Glutamatergic neuron (in vitro differentiated cells): Measurements from ENCODE around the gene HNRNPUL1. TPM values are rescaled to one million over a fixed set of nuclear protein-coding genes. Genes with fewer than 3 reads are reported as not detected.
A peak's percentile ranks its signal among the peaks of the same experiment; 100 is the strongest.

Source experiments
- DNase-seq: peaks from one replicate; pipeline ENCODE4 v3.0.0; 2022
- H3K27ac Mint-ChIP-seq: one replicate; pipeline ENCODE4 v1.8.0; 2020; ENCODE audit warnings: mild to moderate bottlenecking, mixed read lengths, inconsistent platforms; ENCODE audit not compliant: unreplicated experiment
- H3K27me3 Mint-ChIP-seq: one replicate; pipeline ENCODE4 v1.8.0; 2020; ENCODE audit warnings: mild to moderate bottlenecking, moderate library complexity, mixed read lengths, inconsistent platforms; ENCODE audit not compliant: unreplicated experiment
- H3K36me3 Mint-ChIP-seq: one replicate; pipeline ENCODE4 v1.8.0; 2020; ENCODE audit warnings: mild to moderate bottlenecking, mixed read lengths, inconsistent platforms; ENCODE audit not compliant: unreplicated experiment
- H3K4me1 Mint-ChIP-seq: one replicate; pipeline ENCODE4 v1.8.0; 2020; ENCODE audit warnings: mild to moderate bottlenecking, low read depth, mixed read lengths, inconsistent platforms; ENCODE audit not compliant: unreplicated experiment
- H3K4me3 Mint-ChIP-seq: one replicate; pipeline ENCODE4 v1.8.0; 2020; ENCODE audit warnings: mild to moderate bottlenecking, mixed read lengths, inconsistent platforms; ENCODE audit not compliant: unreplicated experiment
- H3K9me3 Mint-ChIP-seq: one replicate; pipeline ENCODE4 v1.8.0; 2020; ENCODE audit warnings: mild to moderate bottlenecking, moderate library complexity, mixed read lengths, inconsistent platforms; ENCODE audit not compliant: unreplicated experiment
- CTCF ChIP-seq: fragments of 200-600 bp; sonication (generic); IDR thresholded peaks from one replicate; pipeline ENCODE4 v1.5.0; 2021; ENCODE audit not compliant: partially characterized antibody, unreplicated experiment
- total RNA-seq: library from RNA; stranded (reverse); fragmentation: NEBNext Ultra II Directional; extraction: Animal tissue kit (Norgen Biotek cat#: 25700); gene quantifications from one replicate; pipeline ENCODE4 v1.2.1, GENCODE V29; 2021; ENCODE audit not compliant: unreplicated experiment

The HNRNPUL1 gene
- total RNA-seq, 1 donor from 2014 or later = 201 TPM

- Mint-ChIP-seq H3K4me3 (peak overlapping the region; percentile 71), H3K27ac (peak overlapping the region; percentile 91), H3K4me1 (peaks cover 60% of the 10 kb centered on the region), H3K27me3 (peaks cover 32% of the 10 kb centered on the region), H3K36me3 (no peaks in the 10 kb centered on the region), H3K9me3 (peaks cover 24% of the 10 kb centered on the region)
- no peak for TF ChIP-seq CTCF
- DNase-seq = no peak
Observed at GRCh38 chr19:41325947-41326706, 62.0 kb downstream of the HNRNPUL1 start.

- H3K9me3 Mint-ChIP-seq = peaks cover 25% of the 10 kb centered on the region
- no peak for DNase-seq
- peaks cover 56% of the 10 kb centered on the region for H3K4me1 Mint-ChIP-seq
- peak overlapping the region; percentile 63 for H3K4me3 Mint-ChIP-seq
- no peak for TF ChIP-seq CTCF
- H3K27me3 Mint-ChIP-seq = peaks cover 33% of the 10 kb centered on the region
- H3K36me3 Mint-ChIP-seq = no peaks in the 10 kb centered on the region
- peak overlapping the region; percentile 90 for H3K27ac Mint-ChIP-seq
Observed at GRCh38 chr19:41327076-41327575, 63.0 kb downstream of the HNRNPUL1 start.

- H3K4me1 Mint-ChIP-seq = peaks cover 52% of the 10 kb centered on the region
- H3K27me3 Mint-ChIP-seq = peaks cover 31% of the 10 kb centered on the region
- peaks cover 25% of the 10 kb centered on the region for H3K9me3 Mint-ChIP-seq
- H3K36me3 Mint-ChIP-seq = no peaks in the 10 kb centered on the region
- DNase-seq = no peak
- peak overlapping the region; percentile 91 for H3K27ac Mint-ChIP-seq
- TF ChIP-seq CTCF = no peak
- peak overlapping the region; percentile 27 for H3K4me3 Mint-ChIP-seq
Observed at GRCh38 chr19:41327576-41328156, 63.5 kb downstream of the HNRNPUL1 start.

- no peak for DNase-seq
- Mint-ChIP-seq H3K27ac (peak overlapping the region; percentile 91), H3K4me1 (peaks cover 45% of the 10 kb centered on the region), H3K36me3 (no peaks in the 10 kb centered on the region), H3K9me3 (peaks cover 25% of the 10 kb centered on the region), H3K27me3 (peaks cover 28% of the 10 kb centered on the region), H3K4me3 (peak overlapping the region; percentile 27)
- no peak for TF ChIP-seq CTCF
Observed at GRCh38 chr19:41328157-41328841, 64.1 kb downstream of the HNRNPUL1 start.
